Pancreas (tissue), 10 donors: ENCODE data around the gene PTPN11. TPM values are rescaled to one million over a fixed set of nuclear protein-coding genes. Genes with fewer than 3 reads are reported as not detected.
"Not testable (repeated sequence)": the region's sequence is repeated elsewhere in the genome, so short reads cannot be mapped to it uniquely, and the experiment has no call there.

Experiments
- ATAC-seq, 4 donors: fragments of 200-7000 bp; cut with Tn5 transposase; one replicate each; pipeline versions ENCODE4 v1.8.0 to v1.9.1; 2020; ENCODE audit warnings: mild to moderate bottlenecking in 4 of 4, moderate library complexity in 4 of 4
- DNase-seq, 6 donors: peaks; one replicate each; pipeline ENCODE4 v3.0.0-alpha.2; 2020
- FAIRE-seq: peaks from 2 replicates; lab custom pipeline; 2012; peaks lifted over from hg19 to GRCh38; lab: Jason Lieb, UNC
- H3K27ac ChIP-seq, 4 donors: fragments of 200-600 bp; sonication (generic); 1 replicate in 3 of 4; 2 replicates in 1 of 4; pipeline versions ENCODE4 v1.5.0 to v1.8.0; 2020
- H3K27me3 ChIP-seq, 4 donors: fragments of 200-600 bp; one replicate each; pipeline ENCODE4 v1.8.0; 2021
- H3K36me3 ChIP-seq, 3 donors: fragments of 200-600 bp; sonication (generic) in 1 of 3; one replicate each; pipeline versions ENCODE4 v1.5.0 to v1.8.0; 2020 to 2021
- H3K4me1 ChIP-seq, 3 donors: fragments of 200-600 bp; one replicate each; pipeline ENCODE4 v1.8.0; 2021
- H3K4me3 ChIP-seq, 4 donors: fragments of 200-600 bp; sonication (generic) in 2 of 4; one replicate each; pipeline versions ENCODE4 v1.5.0 to v1.8.0; 2020 to 2021
- H3K9me3 ChIP-seq, 4 donors: fragments of 200-600 bp; one replicate each; pipeline ENCODE4 v1.8.0; 2021
- CTCF ChIP-seq, 4 donors: fragments of 200-600 bp; sonication (generic) in 3 of 4; IDR thresholded peaks; one replicate each; pipeline versions ENCODE4 v1.5.0 to v1.8.0; 2021; ENCODE audit warnings: antibody characterized with exemption in 4 of 4
- WGBS, 2 donors: extraction: QIAGEN DNeasy Blood & Tissue Kit; methylation state at CpG; one replicate each; pipeline ENCODE4 v1.1.7; 2013; 5-methylcytosine and 5-hydroxymethylcytosine counted together
- intact Hi-C, 3 donors: fragments of 100-400 bp; cut with DNase I; formaldehyde crosslinking; loops; one replicate each; pipeline versions ENCODE4 v1.11.1 to v1.14.2; 2022
- polyA plus RNA-seq, 2 donors: library from polyadenylated mRNA; stranded (reverse); fragments of 200-250 nt; gene quantifications; one replicate each; pipeline ENCODE4 v1.2.3, GENCODE V29; 2013
- total RNA-seq, 6 donors: library from RNA; stranded (reverse); fragmentation: NEBNext Ultra II Directional in 4 of 6; extraction: Animal tissue kit (Norgen Biotek cat#: 25700) in 4 of 6; gene quantifications; one replicate each; pipeline versions ENCODE4 v1.2.1 to v1.2.4, GENCODE V29; 2021 to 2023
- donor health status: healthy with polysubstance abuse.
- donor health status: DM: no; HTN: no; CAD: no; lungs with moderate emphysema.
- donor health status: DM: no; HTN: no; CAD: no.
- donor health status: control.
- donor health status: control.
- donor health status: Bipolar disorder and iron deficiency.
- donor health status: DM: yes; HTN: yes; CAD: no.
- donor health status: DM: no; HTN: no; CAD: no.
- donor health status: DM: no; HTN: no; CAD: no.
- donor health status: DM: yes; HTN: yes; CAD: no.

PTPN11 gene
- total and polyA plus RNA-seq, 8 donors = 12.4 to 51.1 (median 32.7) TPM

GRCh38 chr12:112425582-112426382 is 7.0 kb downstream of the PTPN11 start:
- no peaks in the 10 kb centered on the region for H3K9me3 ChIP-seq
- no peak overlapping the region for H3K4me3 ChIP-seq
- H3K4me1 ChIP-seq = peaks cover 0 to 7% (median 5%) of the 10 kb centered on the region in 3 donors
- no peak for DNase-seq
- WGBS, 2 donors = 95 to 99% methylated on average over 7 of the region's 7 CpGs
- no peaks in the 10 kb centered on the region for H3K36me3 ChIP-seq
- H3K27me3 ChIP-seq = no peaks in the 10 kb centered on the region
- no peak for FAIRE-seq
- intact Hi-C loops = no loop called here
- TF ChIP-seq CTCF (IDR thresholded peaks at IDR 0.05) = no peak
- ATAC-seq = no peak
- H3K27ac ChIP-seq = no peak overlapping the region

- ATAC-seq (no peak), DNase-seq (no peak), FAIRE-seq (no peak)
- Histone ChIP-seq H3K36me3 (no peaks in the 10 kb centered on the region), H3K4me1 (no peaks in the 10 kb centered on the region), H3K9me3 (no peaks in the 10 kb centered on the region), H3K27me3 (no peaks in the 10 kb centered on the region), H3K27ac (no peak overlapping the region), H3K4me3 (no peak overlapping the region)
- 96 to 100% methylated on average over 2 of the region's 2 CpGs for WGBS, 2 donors
- intact Hi-C loops = no loop called here
- no peak for TF ChIP-seq CTCF (IDR thresholded peaks at IDR 0.05)
These were observed 9.0 kb downstream of the PTPN11 start for GRCh38 chr12:112427760-112428159.

DNA sequence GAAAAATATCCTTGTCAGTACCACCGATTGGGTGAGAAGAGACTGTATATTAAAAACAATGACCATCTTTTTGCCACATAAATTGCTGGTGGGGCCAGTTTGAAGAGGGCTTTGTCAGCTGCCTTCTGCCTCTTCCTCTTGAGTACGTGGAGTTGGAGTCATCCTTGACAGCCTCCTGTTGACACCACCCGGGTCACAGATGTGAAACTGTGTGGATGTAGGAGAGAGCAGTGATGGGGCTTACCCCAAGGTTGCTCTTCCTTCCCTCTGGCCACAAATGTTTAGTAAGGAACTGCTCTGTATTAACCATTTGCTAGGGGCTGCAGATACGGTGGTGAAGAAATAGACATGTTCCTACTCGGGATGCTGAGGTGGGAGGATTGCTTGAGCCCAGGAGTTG is 12.2 kb downstream of the PTPN11 start:
- 73 to 86% methylated on average over 5 of the region's 5 CpGs for WGBS, 2 donors
- no peak for FAIRE-seq

DNA sequence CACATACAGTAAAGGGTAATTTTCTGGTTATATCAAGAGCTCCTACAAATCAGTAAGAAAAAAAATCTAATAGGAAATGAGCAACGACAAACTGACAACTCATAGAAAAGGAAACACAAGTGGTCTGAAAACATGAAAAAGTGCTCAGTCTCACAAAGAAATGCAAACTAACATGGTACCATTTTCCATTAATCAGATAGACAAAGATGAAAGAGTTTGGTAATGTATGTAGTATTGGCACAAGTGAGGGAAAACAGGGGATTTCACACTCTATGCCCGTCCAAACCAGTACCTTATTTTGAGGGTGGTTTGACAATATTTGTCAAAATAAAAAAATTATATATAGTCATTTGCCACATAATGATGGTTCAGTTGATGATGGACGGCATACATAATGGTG is 13.2 kb downstream of the PTPN11 start:
- WGBS, 2 donors = 84 to 94% methylated on average over 3 of the region's 3 CpGs
- Histone ChIP-seq H3K27me3 (no peaks in the 10 kb centered on the region), H3K27ac (no peak overlapping the region), H3K4me1 (no peaks in the 10 kb centered on the region), H3K4me3 (no peak overlapping the region), H3K9me3 (no peaks in the 10 kb centered on the region), H3K36me3 (no peaks in the 10 kb centered on the region)
- TF ChIP-seq CTCF (IDR thresholded peaks at IDR 0.05) = no peak
- FAIRE-seq (no peak), DNase-seq (no peak), ATAC-seq (no peak)
- intact Hi-C loops = no loop called here

More for the DNA sequence above, 12.2 kb downstream of the PTPN11 start:
- ATAC-seq (no peak), DNase-seq (no peak)
- H3K4me1 ChIP-seq = no peaks in the 10 kb centered on the region
- no peak for TF ChIP-seq CTCF (IDR thresholded peaks at IDR 0.05)
- no peaks in the 10 kb centered on the region for H3K36me3 ChIP-seq
- no peaks in the 10 kb centered on the region for H3K27me3 ChIP-seq
- no peak overlapping the region for H3K27ac ChIP-seq
- no peaks in the 10 kb centered on the region for H3K9me3 ChIP-seq
- no peak overlapping the region for H3K4me3 ChIP-seq
- intact Hi-C loops = no loop called here

DNA sequence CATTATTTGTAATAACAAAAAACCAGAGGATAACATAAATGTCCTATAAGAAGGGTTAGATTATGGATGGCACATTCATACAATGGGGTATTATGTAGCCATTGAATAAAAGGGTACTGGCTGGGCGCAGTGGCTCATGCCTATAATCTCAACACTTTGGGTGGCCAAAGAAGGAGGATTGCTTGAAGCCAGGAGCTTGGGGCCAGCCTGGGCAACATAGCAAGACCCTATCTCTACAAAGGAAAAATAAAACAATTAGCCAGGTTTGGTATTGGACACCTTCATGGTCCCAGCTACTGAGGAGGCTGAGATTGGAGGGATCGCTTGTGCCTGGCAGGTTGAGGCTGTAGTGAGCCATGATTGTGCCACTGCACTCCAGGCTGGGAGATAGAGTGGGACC is 14.8 kb downstream of the PTPN11 start:
- Histone ChIP-seq H3K9me3 (no peaks in the 10 kb centered on the region), H3K4me1 (no peaks in the 10 kb centered on the region), H3K4me3 (no peak overlapping the region), H3K27me3 (no peaks in the 10 kb centered on the region), H3K36me3 (no peaks in the 10 kb centered on the region), H3K27ac (no peak overlapping the region)
- no peak for FAIRE-seq
- intact Hi-C loops = no loop called here
- no peak for DNase-seq
- 98% methylated on average over 2 of the region's 2 CpGs for WGBS, 2 donors
- no peak for TF ChIP-seq CTCF (IDR thresholded peaks at IDR 0.05)
- no peak for ATAC-seq

DNA sequence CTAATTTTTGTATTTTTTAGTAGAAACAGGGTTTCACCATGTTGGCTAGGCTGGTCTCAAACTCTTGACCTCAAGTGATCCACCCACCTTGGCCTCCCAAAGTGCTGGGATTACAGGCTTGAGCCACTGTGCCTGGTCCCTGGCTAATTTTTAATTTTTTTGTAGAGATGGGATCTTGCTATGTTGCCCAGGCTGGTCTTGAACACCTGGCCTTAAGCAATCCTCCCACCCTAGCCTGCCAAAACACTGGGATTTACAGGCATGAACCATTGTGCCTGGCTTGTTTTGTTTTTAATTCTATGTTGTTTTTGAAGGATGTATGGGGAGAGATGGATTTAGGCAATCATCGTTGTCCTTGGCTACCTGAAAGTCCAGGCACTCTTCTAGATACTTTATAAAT is 19.9 kb downstream of the PTPN11 start:
- ATAC-seq, H3K4me1 ChIP-seq, H3K27ac ChIP-seq, H3K36me3 ChIP-seq, H3K9me3 ChIP-seq, intact Hi-C loops, FAIRE-seq, H3K27me3 ChIP-seq, DNase-seq, H3K4me3 ChIP-seq: not testable (repeated sequence)
- WGBS, 2 donors = 93 to 100% methylated on average over 1 of the region's 1 CpG
